BE2C (cell line): Measurements from ENCODE around the gene CXXC5.

Experiments used
- DNase-seq: peaks from one replicate; pipeline ENCODE4 v3.0.0-alpha.2; 2020
- H3K27me3 ChIP-seq: fragments of 250-450 bp; sonication (Bioruptor Pico); 2 replicates; pipeline ENCODE4 v1.5.1; 2020; ENCODE audit warnings: mild to moderate bottlenecking
- H3K36me3 ChIP-seq: fragments of 250-450 bp; sonication (Bioruptor Pico); 2 replicates; pipeline ENCODE4 v1.5.1; 2020; ENCODE audit warnings: mild to moderate bottlenecking
- H3K4me1 ChIP-seq: fragments of 250-450 bp; sonication (Bioruptor Pico); 2 replicates; pipeline ENCODE4 v1.5.1; 2020
- H3K4me3 ChIP-seq: 2 replicates; pipeline ENCODE4 v1.5.1; 2011; ENCODE audit warnings: low read depth, low read length
- H3K9me3 ChIP-seq: fragments of 250-450 bp; sonication (Bioruptor Pico); 2 replicates; pipeline ENCODE4 v1.5.1; 2020
- TF ChIP-seq, protein P1 (sequence below): IDR thresholded peaks from 2 replicates; pipeline ENCODE4 v1.5.1; 2012; ENCODE audit warnings: mild to moderate bottlenecking, low read depth, low read length

Gene CXXC5

DNA sequence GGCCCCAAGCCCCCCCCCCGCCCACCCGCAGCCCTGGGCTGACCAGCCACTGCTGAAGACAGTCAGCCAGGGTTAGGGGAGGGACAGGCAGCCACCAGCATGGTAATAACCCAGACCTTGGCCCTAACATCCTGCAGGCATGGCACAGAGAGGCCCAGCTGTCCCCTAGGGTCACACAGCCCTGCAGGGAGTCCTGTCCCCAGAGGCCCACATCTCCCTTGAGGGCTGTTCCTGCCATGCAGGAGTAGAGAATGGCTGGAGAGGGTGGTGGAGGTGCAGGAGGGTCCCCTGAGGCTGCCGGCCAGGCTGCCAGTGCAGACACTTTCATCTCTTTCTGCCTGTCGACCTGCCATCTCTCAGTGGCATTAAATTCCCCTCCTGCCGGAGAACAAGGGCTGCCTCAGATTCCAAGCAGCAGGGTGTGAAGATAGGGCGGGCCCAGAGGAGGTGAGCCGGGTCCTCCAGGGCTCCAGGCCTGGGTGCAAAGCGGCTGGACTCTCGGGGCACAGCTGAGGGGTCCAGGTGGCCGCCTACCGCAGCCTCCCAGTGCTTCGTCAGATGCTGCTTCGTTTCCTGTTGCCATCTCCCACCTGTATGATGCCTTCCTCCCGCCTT lies 40.0 kb downstream of the CXXC5 start:
- Histone ChIP-seq H3K4me3 (no peak overlapping the region), H3K27me3 (no peaks in the 10 kb centered on the region), H3K36me3 (peaks cover 20% of the 10 kb centered on the region), H3K4me1 (peaks cover 37% of the 10 kb centered on the region), H3K9me3 (no peaks in the 10 kb centered on the region; the same call in 1 of the 2 replicates)
- no peak for DNase-seq
- TF ChIP-seq, protein P1, sequence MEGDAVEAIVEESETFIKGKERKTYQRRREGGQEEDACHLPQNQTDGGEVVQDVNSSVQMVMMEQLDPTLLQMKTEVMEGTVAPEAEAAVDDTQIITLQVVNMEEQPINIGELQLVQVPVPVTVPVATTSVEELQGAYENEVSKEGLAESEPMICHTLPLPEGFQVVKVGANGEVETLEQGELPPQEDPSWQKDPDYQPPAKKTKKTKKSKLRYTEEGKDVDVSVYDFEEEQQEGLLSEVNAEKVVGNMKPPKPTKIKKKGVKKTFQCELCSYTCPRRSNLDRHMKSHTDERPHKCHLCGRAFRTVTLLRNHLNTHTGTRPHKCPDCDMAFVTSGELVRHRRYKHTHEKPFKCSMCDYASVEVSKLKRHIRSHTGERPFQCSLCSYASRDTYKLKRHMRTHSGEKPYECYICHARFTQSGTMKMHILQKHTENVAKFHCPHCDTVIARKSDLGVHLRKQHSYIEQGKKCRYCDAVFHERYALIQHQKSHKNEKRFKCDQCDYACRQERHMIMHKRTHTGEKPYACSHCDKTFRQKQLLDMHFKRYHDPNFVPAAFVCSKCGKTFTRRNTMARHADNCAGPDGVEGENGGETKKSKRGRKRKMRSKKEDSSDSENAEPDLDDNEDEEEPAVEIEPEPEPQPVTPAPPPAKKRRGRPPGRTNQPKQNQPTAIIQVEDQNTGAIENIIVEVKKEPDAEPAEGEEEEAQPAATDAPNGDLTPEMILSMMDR: no peak

DNA sequence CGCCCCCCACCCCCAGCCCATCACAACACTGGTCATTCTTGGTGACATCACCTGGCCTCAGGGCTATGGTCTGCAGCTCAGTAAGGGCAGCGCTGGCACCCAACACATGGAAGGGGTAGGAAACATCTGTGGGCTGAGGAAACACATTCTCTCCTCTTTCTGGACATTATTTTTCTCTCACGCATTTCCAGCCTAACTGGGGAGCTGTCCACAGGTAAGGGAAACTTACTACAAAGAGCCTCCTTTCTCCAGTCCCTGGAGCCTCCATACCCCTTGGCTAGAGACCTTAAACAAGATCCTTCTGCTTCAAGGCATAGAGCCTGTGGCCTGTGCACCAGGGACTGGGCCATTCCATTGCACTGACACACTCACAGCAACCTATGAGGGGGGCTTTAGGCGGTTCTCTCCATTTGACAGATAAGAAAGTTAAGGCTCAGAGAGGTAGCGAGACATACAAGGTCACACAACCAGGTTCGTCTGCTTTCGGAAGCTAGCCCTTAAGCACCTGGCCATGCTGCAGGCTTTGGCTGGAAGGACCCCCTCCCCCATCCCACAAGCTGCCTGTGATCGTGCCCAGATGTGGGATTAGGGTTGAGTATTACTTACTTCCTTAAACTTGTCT lies 40.7 kb downstream of the CXXC5 start:
- TF ChIP-seq, protein P1: no peak
- Histone ChIP-seq H3K4me3 (no peak overlapping the region), H3K4me1 (peaks cover 37% of the 10 kb centered on the region), H3K36me3 (peaks cover 14% of the 10 kb centered on the region), H3K9me3 (no peaks in the 10 kb centered on the region; the same call in 1 of the 2 replicates), H3K27me3 (no peaks in the 10 kb centered on the region)
- no peak for DNase-seq

DNA sequence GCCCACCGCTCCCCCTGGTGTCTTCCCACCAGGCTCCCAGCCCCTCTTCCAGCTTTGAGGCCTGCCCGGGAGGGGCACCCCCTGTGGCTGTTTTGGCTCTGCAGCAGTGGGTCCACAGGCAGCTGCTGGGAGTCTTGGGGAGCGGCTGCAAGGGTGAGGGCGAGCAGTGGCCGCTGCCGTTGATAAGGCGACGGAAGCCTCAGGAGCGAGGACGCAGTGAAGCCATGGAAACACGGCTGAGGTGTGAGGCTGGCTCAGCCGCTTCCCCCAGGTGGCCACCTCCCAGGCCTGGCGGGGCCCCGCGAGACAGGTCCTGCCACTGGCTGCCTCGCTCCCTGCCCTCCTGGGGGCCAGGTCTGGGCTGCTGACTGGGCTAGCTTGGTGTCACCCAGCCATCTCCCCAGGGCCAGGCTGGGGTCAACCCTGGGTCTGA lies 41.5 kb downstream of the CXXC5 start:
- DNase-seq: peak; percentile 50
- TF ChIP-seq, protein P1: peak; percentile 21; the same call in 1 of the 2 replicates
- Histone ChIP-seq H3K9me3 (no peaks in the 10 kb centered on the region; the same call in 1 of the 2 replicates), H3K4me1 (peaks cover 37% of the 10 kb centered on the region), H3K27me3 (no peaks in the 10 kb centered on the region), H3K36me3 (peaks cover 6% of the 10 kb centered on the region), H3K4me3 (no peak overlapping the region)

DNA sequence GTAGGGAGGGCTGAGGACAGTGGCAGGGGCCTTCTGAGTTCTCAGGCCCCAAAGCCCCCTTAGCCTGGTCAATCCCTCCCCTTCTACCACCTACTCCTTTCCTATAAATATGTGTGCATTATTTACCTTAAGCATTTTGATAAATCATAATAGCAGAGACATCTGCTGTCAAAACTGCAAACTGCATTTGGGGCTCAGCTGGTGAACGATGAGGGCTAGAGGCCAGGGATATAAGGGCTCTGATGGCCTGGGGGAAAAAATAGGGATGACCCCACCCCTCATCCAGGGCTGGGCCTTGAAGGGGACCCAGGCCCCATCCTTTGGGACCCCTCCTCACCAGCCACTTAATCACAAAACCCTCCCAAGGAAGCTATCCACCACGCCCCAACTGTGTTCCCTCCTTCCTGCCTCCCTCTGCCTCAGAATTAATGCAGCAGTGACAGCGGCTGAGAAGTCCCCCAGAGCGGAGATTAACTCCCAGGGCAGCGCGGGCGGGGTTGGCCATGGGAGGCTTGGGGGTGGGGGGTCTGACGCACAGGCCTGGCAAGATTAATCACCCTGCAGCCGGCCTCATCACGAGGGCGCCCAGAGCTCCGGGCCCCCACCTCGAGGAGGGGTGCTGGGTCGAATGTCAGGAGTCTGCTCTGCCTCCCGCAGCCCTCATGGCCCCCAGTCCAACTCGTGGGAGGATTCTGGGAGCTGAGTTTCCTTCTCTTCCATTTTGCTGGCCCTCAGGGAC lies 42.1 kb downstream of the CXXC5 start:
- Histone ChIP-seq H3K4me3 (peak overlapping the region; percentile 8; the same call in 1 of the 2 replicates), H3K36me3 (peaks cover 4% of the 10 kb centered on the region), H3K27me3 (no peaks in the 10 kb centered on the region), H3K9me3 (no peaks in the 10 kb centered on the region; the same call in 1 of the 2 replicates), H3K4me1 (peaks cover 37% of the 10 kb centered on the region)
- TF ChIP-seq, protein P1: peak; percentile 66
- peak; percentile 58 for DNase-seq

DNA sequence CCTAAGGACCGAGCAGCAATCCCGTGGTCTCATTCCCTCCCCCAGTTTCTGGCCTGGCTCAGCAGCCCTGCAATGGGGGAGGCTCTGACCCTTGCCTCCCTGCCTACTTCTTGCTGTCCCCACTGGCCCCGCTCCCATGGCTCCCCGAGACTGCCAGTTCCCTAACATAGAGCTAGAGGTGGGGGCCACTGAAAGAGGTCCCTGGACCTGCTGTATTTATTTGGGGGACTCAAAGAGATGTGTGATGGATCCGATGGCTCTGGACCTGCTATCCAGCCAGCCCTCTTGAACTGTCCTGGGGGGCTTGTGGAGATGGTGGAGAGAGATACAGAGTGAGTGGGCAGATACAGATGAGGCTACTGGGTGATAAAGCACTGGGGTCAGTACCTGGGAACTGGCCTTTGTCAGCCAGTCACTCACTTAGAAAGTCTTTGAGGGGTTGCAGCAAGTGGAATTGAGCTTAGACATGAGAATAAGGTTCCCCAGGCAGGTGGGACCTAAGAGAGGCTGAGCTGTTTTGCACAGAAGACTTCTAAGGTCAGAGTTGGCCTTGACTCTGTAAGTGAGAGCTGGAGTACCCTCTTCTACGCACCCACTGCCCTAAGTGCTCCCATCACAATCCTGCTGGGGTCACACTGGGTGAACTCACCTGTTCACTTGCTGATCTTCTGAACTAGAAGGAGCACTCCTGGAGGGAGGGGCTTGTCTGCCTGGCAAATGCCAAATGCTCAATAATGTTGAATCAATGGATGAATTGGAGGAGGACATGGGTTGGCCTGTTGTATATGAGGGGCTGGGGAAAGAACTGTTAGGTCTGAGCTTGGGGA lies 42.9 kb downstream of the CXXC5 start:
- Histone ChIP-seq H3K27me3 (no peaks in the 10 kb centered on the region), H3K36me3 (peaks cover 2% of the 10 kb centered on the region), H3K4me3 (no peak overlapping the region), H3K9me3 (no peaks in the 10 kb centered on the region; the same call in 1 of the 2 replicates), H3K4me1 (peaks cover 37% of the 10 kb centered on the region)
- DNase-seq: no peak
- TF ChIP-seq, protein P1: no peak
